B cell (primary cell): ENCODE measurements around the gene CORO2A. TPM values are rescaled to one million over a fixed set of nuclear protein-coding genes. Genes with fewer than 3 reads are reported as not detected.

Experiments
- ATAC-seq: fragments of 200-7000 bp; cut with Tn5 transposase; one replicate; pipeline ENCODE4 v1.10.0; 2021; ENCODE audit warnings: low read depth, mild to moderate bottlenecking, moderate number of reproducible peaks, moderate library complexity
- CTCF ChIA-PET: fragments of 350-600 bp; sonication (Branson Sonifier 250); formaldehyde crosslinking; loops from one replicate; lab custom pipeline; 2021; ENCODE audit warnings: antibody characterized with exemption, inconsistent platforms; lab: Charles Lee
- POLR2A ChIA-PET: fragments of 350-600 bp; sonication (Branson Sonifier 250); formaldehyde crosslinking; loops from one replicate; lab custom pipeline; 2021; ENCODE audit warnings: antibody characterized with exemption; lab: Charles Lee
- DNase-seq: peaks from one replicate; pipeline ENCODE4 v3.0.0; 2013
- H2AFZ ChIP-seq: 2 replicates; pipeline ENCODE4 v1.6.1; 2012; ENCODE audit warnings: mild to moderate bottlenecking, low read depth, low read length; ENCODE audit not compliant: insufficient read depth, poor library complexity, severe bottlenecking
- H3K27ac ChIP-seq, 2 donors: 1 replicate in 1 of 2; 2 replicates in 1 of 2; pipeline ENCODE4 v1.5.1; 2012 to 2013; ENCODE audit warnings: low read length in 2 of 2, mild to moderate bottlenecking in 2 of 2, moderate library complexity in 1 of 2
- H3K27me3 ChIP-seq, 4 experiments: fragments of 200-600 bp in 1 of 4; sonication (generic) in 1 of 4; replicated peaks in 1 of 4; 1 replicate in 2 of 4; 2 replicates in 2 of 4; pipeline versions ENCODE4 v1.6.1 to v1.7.0; 2013 to 2016; ENCODE audit warnings: low read length in 3 of 4, mild to moderate bottlenecking in 2 of 4, mixed read lengths in 1 of 4, moderate library complexity in 1 of 4; ENCODE audit not compliant: insufficient read depth in 4 of 4, control insufficient read depth in 3 of 4; ENCODE audit errors: control extremely low read depth in 1 of 4
- H3K36me3 ChIP-seq, 2 experiments: replicated peaks in 1 of 2; 1 replicate in 1 of 2; 2 replicates in 1 of 2; pipeline versions ENCODE4 v1.6.1 to v1.7.1; 2013; ENCODE audit warnings: low read length in 1 of 2; ENCODE audit not compliant: insufficient read depth in 2 of 2, control insufficient read depth in 1 of 2; ENCODE audit errors: control extremely low read depth in 1 of 2, extremely low read depth in 1 of 2
- H3K4me1 ChIP-seq, 2 donors: fragments of 200-600 bp in 1 of 2; sonication (generic) in 1 of 2; 1 replicate in 1 of 2; 2 replicates in 1 of 2; pipeline versions ENCODE4 v1.5.1 to v1.6.1; 2013 to 2017; ENCODE audit warnings: low read length in 2 of 2; ENCODE audit not compliant: control insufficient read depth in 2 of 2, insufficient read depth in 2 of 2
- H3K4me2 ChIP-seq: replicated peaks from 2 replicates; pipeline ENCODE3; 2012; ENCODE audit warnings: mild to moderate bottlenecking, low read depth, low read length; ENCODE audit not compliant: poor library complexity, severe bottlenecking
- H3K4me3 ChIP-seq, 5 experiments: fragments of 200-600 bp in 1 of 5; sonication (generic) in 1 of 5; 1 replicate in 3 of 5; 2 replicates in 2 of 5; pipeline versions ENCODE4 v1.5.1 to v1.7.0; 2011 to 2016; ENCODE audit warnings: low read length in 4 of 5, mild to moderate bottlenecking in 4 of 5, low read depth in 2 of 5, control low read depth in 1 of 5, moderate library complexity in 1 of 5; ENCODE audit not compliant: insufficient read depth in 1 of 5; ENCODE audit errors: control extremely low read depth in 1 of 5, extremely low read depth in 1 of 5
- H3K79me2 ChIP-seq: fragments of 200-600 bp; sonication (generic); one replicate; pipeline ENCODE4 v1.6.0; 2016; ENCODE audit warnings: low read length; ENCODE audit not compliant: control insufficient read depth, insufficient read depth
- H3K9ac ChIP-seq: fragments of 200-600 bp; sonication (generic); 2 replicates; pipeline ENCODE4 v1.6.1; 2017; ENCODE audit warnings: mild to moderate bottlenecking, low read length, moderate library complexity
- H3K9me3 ChIP-seq, 3 donors: one replicate each; pipeline versions ENCODE4 v1.6.1 to v1.7.1; 2013; ENCODE audit warnings: low read length in 2 of 3; ENCODE audit not compliant: control insufficient read depth in 2 of 3, insufficient read depth in 1 of 3; ENCODE audit errors: control extremely low read depth in 1 of 3
- H4K20me1 ChIP-seq: 2 replicates; pipeline ENCODE4 v1.6.0; 2012; ENCODE audit warnings: mild to moderate bottlenecking, low read length; ENCODE audit not compliant: insufficient read depth, control insufficient read depth, poor library complexity, severe bottlenecking
- H3K27ac Mint-ChIP-seq: one replicate; pipeline ENCODE4 v1.8.0; 2021; ENCODE audit warnings: mixed read lengths
- H3K27me3 Mint-ChIP-seq: one replicate; pipeline ENCODE4 v1.8.0; 2021; ENCODE audit warnings: mixed read lengths
- H3K4me1 Mint-ChIP-seq: one replicate; pipeline ENCODE4 v1.8.0; 2021; ENCODE audit warnings: mixed read lengths
- H3K4me3 Mint-ChIP-seq: one replicate; pipeline ENCODE4 v1.8.0; 2021; ENCODE audit warnings: mixed read lengths
- H3K9me3 Mint-ChIP-seq: one replicate; pipeline ENCODE4 v1.8.0; 2022; ENCODE audit warnings: mixed read lengths; ENCODE audit not compliant: insufficient read depth
- EZH2 ChIP-seq: IDR thresholded peaks from 2 replicates; pipeline ENCODE4 v1.6.1; 2012; ENCODE audit warnings: borderline replicate concordance, low read depth, mild to moderate bottlenecking, moderate library complexity, low read length; ENCODE audit not compliant: insufficient read depth, poor library complexity, severe bottlenecking
- WGBS: methylation state at CpG from one replicate; pipeline ENCODE4 v1.1.5; 2013; ENCODE audit warnings: missing lambda C conversion rate; ENCODE audit not compliant: insufficient coverage; 5-methylcytosine and 5-hydroxymethylcytosine counted together
- intact Hi-C: fragments of 100-400 bp; cut with micrococcal nuclease; formaldehyde crosslinking; loops from one replicate; pipeline ENCODE4 v1.10.0; 2022
- polyA plus RNA-seq: library from polyadenylated mRNA; depleted of rRNA; stranded (reverse); fragments of >200 nt; gene quantifications from 2 replicates; pipeline ENCODE4 v1.2.3, GENCODE V29; 2012
- total RNA-seq, 2 donors: library from RNA; stranded (reverse); fragments of 120-200 nt in 1 of 2; gene quantifications; 1 replicate in 1 of 2; 2 replicates in 1 of 2; pipeline versions ENCODE4 v1.2.3 to v1.2.4, GENCODE V29; 2013 to 2022
- TF ChIP-seq, protein P1 (sequence below): fragments of 200-600 bp; IDR thresholded peaks from one replicate; pipeline ENCODE4 v1.8.0; 2022; ENCODE audit warnings: antibody characterized with exemption, mild to moderate bottlenecking

Gene CORO2A
- total and polyA plus RNA-seq, 2 donors (not counting 1 experiment from before 2014, with no cell fraction given): 1.1 to 2.0 TPM

DNA sequence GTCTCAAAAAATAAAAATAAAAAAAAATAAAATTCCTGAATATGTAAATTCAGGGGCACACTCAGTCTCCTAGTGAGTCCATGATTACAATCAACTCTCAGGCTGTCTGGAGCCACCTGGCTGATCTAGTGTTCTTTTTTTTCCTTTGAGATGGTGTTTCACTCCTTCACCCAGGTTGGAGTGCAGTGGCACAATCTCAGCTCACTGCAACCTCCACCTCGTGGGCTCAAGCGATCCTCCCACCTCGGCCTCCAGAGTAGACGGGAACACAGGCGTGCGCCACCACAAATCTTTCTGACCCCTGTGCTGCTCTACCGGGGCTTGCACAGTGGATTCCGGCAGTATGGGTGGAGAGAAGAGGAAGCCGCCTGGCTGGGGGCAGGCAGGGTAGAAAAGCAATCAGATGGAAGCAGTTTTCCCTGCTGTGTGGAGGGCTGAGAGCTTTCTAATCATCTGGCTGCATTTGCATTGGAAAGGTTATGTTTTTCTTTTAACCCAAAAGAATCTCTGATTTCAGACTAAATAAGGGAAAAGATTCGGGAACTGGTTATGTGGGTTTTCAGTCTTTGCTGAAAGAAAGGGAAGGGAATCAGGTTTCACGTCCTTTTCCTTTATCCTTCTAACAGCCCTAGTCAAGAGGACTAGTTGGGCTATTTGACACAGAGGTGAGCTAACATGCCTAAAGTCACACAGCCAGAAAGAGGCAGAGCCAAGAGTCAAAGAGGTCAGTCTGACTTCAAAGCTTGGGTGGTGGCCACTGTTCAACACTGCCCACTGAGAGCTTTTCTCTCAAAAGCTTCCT, 26.3 kb upstream of the CORO2A start:
- WGBS: 99% methylated on average over 9 of the region's 11 CpGs
- no peaks in the 10 kb centered on the region for H3K79me2 ChIP-seq
- no peak overlapping the region for H3K9ac ChIP-seq
- H3K4me1 ChIP-seq: no peaks in the 10 kb centered on the region
- Mint-ChIP-seq H3K9me3 (no peaks in the 10 kb centered on the region), H3K4me3 (no peak overlapping the region), H3K4me1 (no peaks in the 10 kb centered on the region), H3K27ac (no peak overlapping the region), H3K27me3 (no peaks in the 10 kb centered on the region)
- no peak overlapping the region for H3K4me2 ChIP-seq
- H3K36me3 ChIP-seq: peaks cover 0 to 5% of the 10 kb centered on the region in 2 experiments
- H3K4me3 ChIP-seq: no peak overlapping the region
- H2AFZ ChIP-seq: no peak overlapping the region
- DNase-seq (no peak), ATAC-seq (no peak)
- CTCF ChIA-PET: interaction anchor here (1.9 to 3.0 kb wide), 2 partner anchors 12 to 25 kb away, joined by 7 to 18 read pairs; no protein-coding TSS in a partner anchor
- H3K27me3 ChIP-seq: no peaks in the 10 kb centered on the region
- H3K27ac ChIP-seq: no peak overlapping the region
- H3K9me3 ChIP-seq: no peaks in the 10 kb centered on the region
- TF ChIP-seq EZH2: no peak
- TF ChIP-seq, protein P1, sequence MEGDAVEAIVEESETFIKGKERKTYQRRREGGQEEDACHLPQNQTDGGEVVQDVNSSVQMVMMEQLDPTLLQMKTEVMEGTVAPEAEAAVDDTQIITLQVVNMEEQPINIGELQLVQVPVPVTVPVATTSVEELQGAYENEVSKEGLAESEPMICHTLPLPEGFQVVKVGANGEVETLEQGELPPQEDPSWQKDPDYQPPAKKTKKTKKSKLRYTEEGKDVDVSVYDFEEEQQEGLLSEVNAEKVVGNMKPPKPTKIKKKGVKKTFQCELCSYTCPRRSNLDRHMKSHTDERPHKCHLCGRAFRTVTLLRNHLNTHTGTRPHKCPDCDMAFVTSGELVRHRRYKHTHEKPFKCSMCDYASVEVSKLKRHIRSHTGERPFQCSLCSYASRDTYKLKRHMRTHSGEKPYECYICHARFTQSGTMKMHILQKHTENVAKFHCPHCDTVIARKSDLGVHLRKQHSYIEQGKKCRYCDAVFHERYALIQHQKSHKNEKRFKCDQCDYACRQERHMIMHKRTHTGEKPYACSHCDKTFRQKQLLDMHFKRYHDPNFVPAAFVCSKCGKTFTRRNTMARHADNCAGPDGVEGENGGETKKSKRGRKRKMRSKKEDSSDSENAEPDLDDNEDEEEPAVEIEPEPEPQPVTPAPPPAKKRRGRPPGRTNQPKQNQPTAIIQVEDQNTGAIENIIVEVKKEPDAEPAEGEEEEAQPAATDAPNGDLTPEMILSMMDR: no peak
- POLR2A ChIA-PET: no interaction called here
- intact Hi-C loops: no loop called here
- H4K20me1 ChIP-seq: no peaks in the 10 kb centered on the region

DNA sequence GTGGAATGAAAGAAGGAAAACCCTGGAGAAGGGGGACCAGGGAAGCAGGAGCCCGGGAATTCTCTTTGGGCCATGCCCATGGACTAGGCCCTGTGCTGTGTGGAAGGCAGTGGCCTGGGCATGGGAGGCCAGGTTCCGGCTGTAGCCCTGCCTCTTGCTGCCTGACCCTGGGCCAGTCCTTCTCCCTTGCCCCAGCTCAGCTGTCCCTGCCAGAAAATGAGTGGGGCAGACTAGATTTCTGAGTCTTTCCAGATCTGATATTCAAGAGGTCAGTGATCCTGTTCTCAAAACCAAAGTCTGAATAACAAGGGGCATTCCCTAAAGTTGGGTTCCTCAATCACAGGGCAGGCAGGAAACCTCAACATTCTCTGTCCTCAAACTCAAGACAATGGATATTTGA, 24.8 kb upstream of the CORO2A start:
- Histone ChIP-seq H3K4me3 (no peak overlapping the region), H3K36me3 (peaks cover 0 to 5% of the 10 kb centered on the region in 2 experiments), H3K27ac (no peak overlapping the region), H4K20me1 (no peaks in the 10 kb centered on the region), H3K27me3 (no peaks in the 10 kb centered on the region), H3K4me2 (no peak overlapping the region), H3K9ac (no peak overlapping the region), H3K4me1 (no peaks in the 10 kb centered on the region), H2AFZ (no peak overlapping the region), H3K79me2 (no peaks in the 10 kb centered on the region), H3K9me3 (no peaks in the 10 kb centered on the region)
- Mint-ChIP-seq H3K27me3 (no peaks in the 10 kb centered on the region), H3K27ac (no peak overlapping the region), H3K9me3 (no peaks in the 10 kb centered on the region), H3K4me3 (no peak overlapping the region), H3K4me1 (no peaks in the 10 kb centered on the region)
- TF ChIP-seq, protein P1: no peak
- TF ChIP-seq EZH2: no peak
- 94% methylated on average over 2 of the region's 2 CpGs for WGBS
- ChIA-PET POLR2A (no interaction called here), CTCF (interaction anchor here (0.8 to 3.0 kb wide), 6 partner anchors 11 to 144 kb away, joined by 3 to 18 read pairs (median 6); partner anchors contain the start of gene TBC1D2)
- DNase-seq (no peak), ATAC-seq (no peak)
- intact Hi-C loops: no loop called here
